IPS-15b (cell line): Measurements from ENCODE around the gene SEC22C.
"Not testable (repeated sequence)": the region's sequence is repeated elsewhere in the genome, so short reads cannot be mapped to it uniquely, and the experiment has no call there.

Source experiments
- H3K27me3 ChIP-seq: one replicate; pipeline ENCODE4 v1.6.1; 2013; ENCODE audit warnings: low read length; ENCODE audit not compliant: control insufficient read depth, insufficient read depth
- H3K36me3 ChIP-seq: one replicate; pipeline ENCODE4 v1.6.1; 2013; ENCODE audit warnings: low read length; ENCODE audit not compliant: control insufficient read depth, insufficient read depth
- H3K4me1 ChIP-seq: one replicate; pipeline ENCODE4 v1.6.1; 2013; ENCODE audit warnings: mild to moderate bottlenecking, low read length; ENCODE audit not compliant: control insufficient read depth, insufficient read depth
- H3K4me3 ChIP-seq: one replicate; pipeline ENCODE4 v1.5.1; 2013; ENCODE audit warnings: low read depth, low read length
- H3K9ac ChIP-seq: one replicate; pipeline ENCODE4 v1.6.1; 2013; ENCODE audit warnings: low read depth, mild to moderate bottlenecking, low read length
- H3K9me3 ChIP-seq: one replicate; pipeline ENCODE4 v1.6.1; 2013; ENCODE audit warnings: mild to moderate bottlenecking, low read length; ENCODE audit not compliant: control insufficient read depth, insufficient read depth

SEC22C gene

DNA sequence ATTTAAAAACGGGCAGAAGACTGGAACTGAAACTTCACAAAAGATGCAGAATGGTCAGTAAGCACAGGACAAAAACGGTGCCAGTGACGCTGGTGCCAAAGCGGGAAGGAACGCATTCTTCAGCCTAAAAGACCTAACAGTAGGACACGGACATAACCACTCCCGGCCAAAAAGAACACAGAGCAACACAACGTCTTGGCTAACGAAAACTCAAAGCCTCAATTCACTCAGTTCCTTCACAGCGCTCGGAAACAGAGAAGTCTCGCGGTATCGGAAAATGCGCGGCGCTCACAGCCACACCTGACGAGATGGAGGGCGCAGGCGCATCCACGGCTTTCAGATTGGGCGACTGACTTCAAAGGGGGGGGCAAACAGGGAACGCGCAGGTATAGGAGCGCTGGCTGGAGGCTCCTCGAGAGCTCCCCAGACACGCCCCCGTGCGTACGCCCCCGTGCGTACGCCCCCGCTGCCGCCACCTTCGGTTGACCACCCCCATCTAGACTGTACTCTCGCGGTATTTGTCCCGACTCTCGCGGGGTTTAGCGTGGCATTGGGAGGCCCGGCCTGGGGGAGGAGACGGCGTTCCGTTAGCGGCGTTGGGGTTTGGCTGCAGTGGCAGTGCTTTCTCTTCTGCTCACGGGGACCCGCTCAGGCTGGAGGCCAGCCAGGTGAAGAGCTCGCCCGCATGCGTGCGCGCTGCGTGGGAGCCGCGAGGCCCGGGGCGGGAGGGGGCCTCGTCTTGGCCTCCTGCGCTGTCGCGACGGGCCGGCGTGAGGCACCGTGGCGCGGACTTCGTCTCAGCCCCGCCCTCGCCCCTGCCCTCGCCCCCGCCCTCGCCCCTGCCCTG is 18.6 kb upstream of the SEC22C start, which contains the start of gene NKTR:
TSS of gene NKTR (plus strand) at position 576 of the 847 bp plus-strand sequence. CDS start 321 bp downstream, outside the sequence.
- no peaks in the 10 kb centered on the region for H3K9me3 ChIP-seq
- peak within 1 kb of the TSS; percentile 89 for H3K4me3 ChIP-seq
- no peaks in the 10 kb centered on the region for H3K4me1 ChIP-seq
- H3K36me3 ChIP-seq: no peaks in the 10 kb centered on the region
- no peaks in the 10 kb centered on the region for H3K27me3 ChIP-seq
- H3K9ac ChIP-seq: peak within 1 kb of the TSS; percentile 88

DNA sequence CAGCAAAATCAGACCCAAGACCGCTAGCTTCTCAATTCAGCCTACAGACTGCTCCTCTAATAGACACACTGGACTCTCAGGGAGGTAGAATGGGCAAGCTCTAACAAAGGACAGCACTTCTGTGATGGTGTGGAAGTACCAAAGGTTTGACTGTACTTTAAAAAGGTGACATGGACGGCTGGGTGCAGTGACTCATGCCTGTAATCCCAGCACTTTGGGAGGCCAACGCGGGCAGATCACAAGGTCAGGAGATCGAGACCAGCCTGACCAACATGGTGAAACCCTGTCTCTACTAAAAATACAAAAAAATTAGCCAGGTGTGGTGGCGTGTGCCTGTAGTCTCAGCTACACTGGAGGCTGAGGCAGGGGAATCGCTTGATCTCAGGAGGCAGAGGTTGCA is 15.3 kb upstream of the SEC22C start:
- H3K4me1 ChIP-seq, H3K9ac ChIP-seq, H3K4me3 ChIP-seq, H3K36me3 ChIP-seq, H3K9me3 ChIP-seq, H3K27me3 ChIP-seq: not testable (repeated sequence)

DNA sequence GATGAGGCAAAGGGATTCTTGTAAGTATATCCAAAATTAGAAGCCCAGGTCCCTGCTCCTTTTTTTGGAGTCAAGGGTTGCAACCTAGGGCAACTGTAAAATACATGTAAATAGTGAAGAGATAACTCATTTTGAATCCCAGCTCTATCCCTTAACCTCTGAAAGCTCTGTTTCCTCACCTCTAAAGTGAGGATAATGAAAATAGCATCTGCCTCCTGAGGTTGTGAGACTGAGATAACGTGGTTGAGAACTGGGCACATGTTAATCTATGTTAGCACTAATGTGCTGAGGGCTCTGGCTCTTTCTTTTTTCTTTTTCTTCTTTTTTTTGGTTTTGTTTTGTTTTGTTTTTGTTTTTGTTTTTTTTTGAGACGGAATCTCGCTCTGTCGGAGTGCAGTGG is 13.9 kb upstream of the SEC22C start:
- H3K4me3 ChIP-seq: no peak overlapping the region
- no peaks in the 10 kb centered on the region for H3K27me3 ChIP-seq
- peaks cover 4% of the 10 kb centered on the region for H3K36me3 ChIP-seq
- no peaks in the 10 kb centered on the region for H3K9me3 ChIP-seq
- no peak overlapping the region for H3K9ac ChIP-seq
- peaks cover 2% of the 10 kb centered on the region for H3K4me1 ChIP-seq

DNA sequence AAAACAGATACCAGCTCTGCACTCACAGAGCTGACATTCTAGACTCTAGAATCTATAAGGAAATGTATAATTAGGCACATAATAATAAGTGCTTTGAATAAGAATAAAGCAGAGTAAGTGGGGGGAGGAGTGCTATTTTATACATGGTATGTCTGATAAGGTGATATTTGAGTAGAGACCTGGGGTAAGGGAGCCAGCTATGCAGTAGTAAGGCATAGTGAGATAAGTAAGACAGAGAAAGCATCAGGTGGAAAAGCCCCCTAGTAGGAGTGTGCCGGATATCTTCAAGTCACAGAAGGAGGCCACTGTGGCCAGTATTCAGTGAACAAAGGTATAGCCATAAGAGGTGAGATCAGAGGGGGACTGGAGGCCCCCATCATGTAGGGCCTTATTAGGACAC is 11.9 kb upstream of the SEC22C start:
- Histone ChIP-seq H3K9ac (no peak overlapping the region), H3K27me3 (no peaks in the 10 kb centered on the region), H3K4me3 (no peak overlapping the region), H3K36me3 (peaks cover 4% of the 10 kb centered on the region), H3K9me3 (no peaks in the 10 kb centered on the region), H3K4me1 (peaks cover 11% of the 10 kb centered on the region)

DNA sequence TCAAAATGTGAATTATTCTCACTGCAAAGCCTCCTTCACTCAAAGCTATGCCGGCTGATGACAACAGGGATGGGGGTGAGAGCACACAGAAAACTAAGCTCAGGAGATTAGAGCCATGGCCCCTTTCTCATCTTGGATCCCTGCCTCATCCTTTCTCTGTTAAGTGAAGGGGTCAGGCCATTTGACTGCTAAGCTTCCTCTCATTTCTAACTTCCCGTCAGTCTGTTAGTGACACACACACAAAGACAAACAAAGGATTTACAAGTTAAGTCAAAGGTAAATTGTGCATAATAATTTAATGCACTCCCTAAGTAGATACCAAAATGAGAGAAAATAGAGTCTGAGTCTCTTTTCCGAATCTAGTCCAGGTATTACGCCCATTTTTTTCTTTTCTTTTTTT is 10.0 kb upstream of the SEC22C start:
- Histone ChIP-seq H3K4me1 (peaks cover 11% of the 10 kb centered on the region), H3K9ac (peak overlapping the region; percentile 88), H3K27me3 (no peaks in the 10 kb centered on the region), H3K36me3 (peaks cover 4% of the 10 kb centered on the region), H3K9me3 (no peaks in the 10 kb centered on the region), H3K4me3 (peak overlapping the region; percentile 80)

DNA sequence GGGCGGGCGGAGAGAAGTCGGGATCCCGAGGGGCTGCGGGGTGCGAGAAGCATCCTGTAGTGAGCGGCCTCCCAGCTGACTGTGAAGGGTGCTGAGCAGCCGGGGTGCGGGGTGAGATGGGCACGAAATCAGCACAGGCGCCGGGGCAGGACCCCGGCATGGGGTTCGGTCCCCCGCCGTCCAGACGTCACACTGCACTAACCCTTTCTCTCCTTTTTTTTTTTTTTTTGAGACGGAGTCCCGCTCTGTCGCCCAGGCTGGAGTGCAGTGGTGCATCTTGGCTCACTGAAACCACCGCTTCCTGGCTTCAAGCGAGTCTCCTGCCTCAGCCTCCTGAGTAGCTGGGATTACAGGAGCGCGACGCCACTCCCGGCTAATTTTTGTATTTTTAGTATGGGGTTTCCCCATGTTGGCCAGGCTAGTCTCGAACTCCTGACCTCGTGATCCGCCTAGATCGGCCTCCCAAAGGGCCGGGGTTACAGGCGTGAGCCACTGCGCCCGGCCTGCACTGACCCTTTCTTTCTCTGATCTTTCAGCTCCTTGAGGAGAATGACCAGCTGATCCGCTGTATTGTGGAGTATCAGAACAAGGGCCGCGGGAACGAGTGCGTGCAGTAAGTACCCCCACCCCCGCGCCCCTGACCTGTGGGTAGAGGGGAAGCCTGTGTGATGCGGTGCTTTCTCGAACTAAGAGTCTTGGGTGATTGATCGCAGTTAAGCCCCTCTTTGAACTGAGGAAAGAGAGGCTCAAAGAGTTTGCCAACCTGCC is 9.4 kb upstream of the SEC22C start:
- Histone ChIP-seq H3K4me1 (peaks cover 11% of the 10 kb centered on the region), H3K36me3 (peaks cover 4% of the 10 kb centered on the region), H3K27me3 (no peaks in the 10 kb centered on the region), H3K9me3 (no peaks in the 10 kb centered on the region), H3K4me3 (peak overlapping the region; percentile 80), H3K9ac (peak overlapping the region; percentile 88)

DNA sequence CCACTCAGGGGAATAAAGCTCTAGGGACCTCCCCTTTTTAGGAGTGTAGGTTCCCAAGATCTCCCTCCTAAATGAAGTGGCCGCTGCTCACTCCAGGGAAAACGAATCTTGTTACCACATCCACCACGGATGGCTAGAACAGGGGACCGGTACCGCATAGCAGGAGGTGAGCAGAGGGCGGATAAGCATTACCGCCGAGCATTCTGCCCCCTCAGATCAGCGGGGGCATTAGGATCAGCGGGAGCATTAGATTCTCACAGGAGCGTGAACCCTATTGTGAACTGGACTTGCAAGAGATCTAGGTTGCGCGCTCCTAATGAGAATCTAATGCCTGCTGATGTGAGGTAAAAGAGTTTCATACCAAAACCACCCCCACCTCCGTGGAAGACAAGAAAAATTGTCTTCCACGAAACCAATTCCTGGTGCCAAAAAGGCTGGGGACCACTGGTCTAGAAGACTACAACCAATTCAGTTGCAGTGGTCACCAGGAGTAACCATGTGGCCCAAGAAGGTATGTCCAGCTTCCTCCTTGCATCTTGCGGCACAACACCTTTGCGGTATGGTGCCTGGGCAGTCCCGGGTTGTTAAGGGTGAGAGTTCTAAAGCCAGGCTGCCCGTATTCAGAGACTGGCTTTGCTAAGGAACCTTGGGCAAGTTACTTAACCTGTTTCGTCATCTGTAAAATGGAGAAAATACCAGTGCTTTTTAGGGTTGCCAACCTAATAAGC is 7.8 kb upstream of the SEC22C start:
- H3K27me3 ChIP-seq: no peaks in the 10 kb centered on the region
- H3K36me3 ChIP-seq: peaks cover 4% of the 10 kb centered on the region
- peaks cover 11% of the 10 kb centered on the region for H3K4me1 ChIP-seq
- no peak overlapping the region for H3K9ac ChIP-seq
- peak overlapping the region; percentile 80 for H3K4me3 ChIP-seq
- H3K9me3 ChIP-seq: no peaks in the 10 kb centered on the region

DNA sequence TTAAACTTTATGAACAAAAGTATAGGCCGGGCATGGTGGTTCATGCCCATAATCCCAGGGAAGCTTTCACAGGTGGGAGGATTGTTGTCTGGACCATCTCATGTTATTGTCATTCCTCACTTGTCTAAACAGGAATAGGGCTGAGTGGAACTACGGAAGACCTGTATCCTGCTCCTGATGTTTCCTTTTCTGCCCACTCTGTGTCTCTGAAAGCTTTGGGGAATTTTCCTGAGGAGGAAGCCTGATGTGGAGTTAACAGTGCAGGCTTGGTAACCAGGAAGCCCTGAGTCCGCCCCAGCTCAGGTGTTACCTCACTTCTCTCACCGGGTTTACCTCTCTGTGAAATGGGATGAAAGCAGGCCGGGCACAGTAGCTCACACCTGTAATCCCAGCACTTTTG is 6.9 kb upstream of the SEC22C start:
- Histone ChIP-seq H3K27me3 (no peaks in the 10 kb centered on the region), H3K9me3 (no peaks in the 10 kb centered on the region), H3K9ac (no peak overlapping the region), H3K4me1 (peaks cover 11% of the 10 kb centered on the region), H3K4me3 (no peak overlapping the region), H3K36me3 (peaks cover 4% of the 10 kb centered on the region)

DNA sequence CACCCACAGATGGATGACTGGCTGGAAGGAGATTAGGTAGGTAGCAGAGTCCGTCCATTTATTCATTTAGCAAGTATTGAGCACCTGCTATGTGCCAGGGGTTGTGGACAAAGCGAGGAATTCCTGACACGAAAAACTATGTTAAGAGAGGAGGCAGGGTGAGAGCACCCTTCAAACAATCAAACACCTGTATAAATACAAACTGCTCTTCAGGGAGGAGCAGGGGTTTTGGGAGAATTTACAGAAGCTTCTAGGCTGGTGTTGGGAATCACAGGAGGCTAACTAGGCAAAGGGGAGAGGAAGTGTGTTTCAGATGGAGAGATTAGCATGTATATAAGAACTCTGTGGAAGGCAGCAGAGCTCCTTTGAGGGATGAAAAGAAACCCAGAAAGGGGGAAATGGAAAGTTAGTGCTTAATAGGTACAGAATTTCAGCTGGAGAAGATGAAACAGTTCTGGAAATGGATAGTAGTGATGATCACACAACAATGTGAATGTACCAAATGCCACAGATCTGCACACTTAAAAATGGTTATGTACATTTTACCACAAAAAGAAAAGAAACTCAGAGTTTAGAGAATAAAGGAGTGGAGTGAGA is 805 bp upstream of the SEC22C start:
- Histone ChIP-seq H3K27me3 (no peaks in the 10 kb centered on the region), H3K36me3 (no peaks in the 10 kb centered on the region), H3K9ac (peak overlapping the region; percentile 56), H3K9me3 (no peaks in the 10 kb centered on the region), H3K4me3 (peak overlapping the region; percentile 83), H3K4me1 (peaks cover 6% of the 10 kb centered on the region)

DNA sequence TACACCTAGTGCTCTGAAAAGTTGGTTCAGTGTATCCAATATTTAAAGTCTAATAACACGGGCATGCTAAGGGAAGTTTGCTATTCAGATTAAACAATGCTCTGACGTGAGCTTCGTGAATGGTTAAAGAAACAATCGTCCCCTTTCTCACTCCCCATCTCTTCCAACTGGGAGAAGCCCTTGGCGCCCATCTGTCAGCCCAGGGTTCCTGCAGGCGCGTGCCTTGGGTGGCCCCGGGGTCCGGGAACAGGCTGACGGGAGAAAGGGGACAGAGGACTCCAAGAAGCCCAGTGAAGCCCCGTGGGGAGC is 413 bp downstream of the SEC22C start:
- H3K4me3 ChIP-seq: peak overlapping the region; percentile 83
- H3K4me1 ChIP-seq: peaks cover 6% of the 10 kb centered on the region
- H3K36me3 ChIP-seq: no peaks in the 10 kb centered on the region
- no peaks in the 10 kb centered on the region for H3K27me3 ChIP-seq
- no peaks in the 10 kb centered on the region for H3K9me3 ChIP-seq
- peak overlapping the region; percentile 27 for H3K9ac ChIP-seq

DNA sequence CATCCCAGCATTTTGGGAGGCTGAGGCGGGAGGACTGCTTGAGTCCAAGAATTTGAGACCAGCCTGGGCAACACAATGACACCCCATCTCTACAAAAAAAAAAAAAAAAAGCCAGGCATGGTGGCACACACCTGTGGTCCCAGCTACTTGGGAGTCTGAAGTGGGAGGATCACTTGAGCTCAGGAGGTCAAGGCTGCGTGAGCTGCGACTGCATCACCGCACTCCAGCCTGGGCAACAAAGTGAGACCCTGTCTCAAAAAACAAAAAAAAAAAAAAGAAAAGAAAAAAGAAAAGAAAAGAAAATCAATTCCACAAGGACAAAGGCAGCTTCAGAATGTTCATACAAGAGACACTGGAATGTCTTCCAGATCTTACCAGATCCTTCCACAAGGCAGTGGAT is 2.4 kb downstream of the SEC22C start:
- H3K36me3 ChIP-seq, H3K9me3 ChIP-seq, H3K4me3 ChIP-seq, H3K4me1 ChIP-seq, H3K27me3 ChIP-seq, H3K9ac ChIP-seq: not testable (repeated sequence)
